ENCODE results near the gene SPDYE2.
"Not testable (repeated sequence)": the region's sequence is repeated elsewhere in the genome, so short reads cannot be mapped to it uniquely, and the experiment has no call there.

The SPDYE2 gene

DNA sequence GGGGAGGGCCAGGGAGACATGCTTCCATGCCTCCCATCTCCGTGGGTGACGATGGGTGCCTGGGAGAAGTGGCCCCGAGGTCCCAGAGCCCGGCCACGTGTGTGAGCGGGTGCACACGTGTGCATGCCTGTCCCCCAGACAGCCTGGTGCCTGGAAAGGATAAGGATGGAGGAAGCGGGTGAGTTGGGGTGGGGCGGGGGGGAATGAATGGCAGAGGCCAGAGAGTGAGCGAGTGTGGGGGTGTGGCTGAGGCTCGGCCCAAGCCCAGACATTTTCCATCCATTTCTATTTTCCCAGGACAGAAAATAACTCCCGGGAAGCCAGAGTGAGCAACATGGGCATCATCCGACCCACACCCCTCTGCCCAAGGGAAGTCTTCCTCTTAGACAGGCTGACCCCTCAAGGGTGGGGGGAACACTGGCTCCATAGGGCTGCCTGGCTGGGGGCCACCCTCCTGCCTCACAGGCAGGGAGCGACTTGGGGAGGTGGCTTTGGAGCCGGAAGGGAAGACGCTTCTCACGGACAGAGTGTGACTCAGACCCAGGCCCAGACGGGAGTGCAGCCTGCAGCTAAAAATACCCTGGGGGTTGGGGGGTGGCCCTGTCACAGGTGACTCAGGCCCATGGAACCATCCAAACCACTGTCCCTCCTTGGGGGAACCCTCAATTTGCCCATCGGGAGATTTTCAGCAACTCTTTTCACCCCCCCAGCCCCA is 53.6 kb downstream of the SPDYE2 start:
- DNase-seq = not testable (repeated sequence)

DNA sequence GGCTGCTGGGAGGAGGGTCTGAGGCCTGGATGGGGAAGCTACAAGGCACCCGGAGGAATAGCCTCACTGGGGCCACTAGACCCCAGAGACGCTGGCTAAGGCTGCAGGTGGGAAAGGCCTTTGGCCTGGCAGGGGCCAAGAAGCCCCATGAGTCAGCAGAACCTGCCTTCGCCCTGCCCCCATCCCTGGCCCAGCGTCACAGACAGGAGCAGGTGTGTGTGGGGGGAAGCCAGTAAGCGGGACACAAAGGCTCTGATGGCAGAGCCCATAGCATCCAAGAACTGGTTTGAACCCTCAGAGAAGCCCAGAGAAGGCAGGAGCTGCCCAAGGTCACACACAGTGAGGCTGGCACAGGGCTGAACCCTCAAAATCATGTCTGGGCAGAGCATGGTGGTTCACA is 55.8 kb downstream of the SPDYE2 start:
- DNase-seq = not testable (repeated sequence)

DNA sequence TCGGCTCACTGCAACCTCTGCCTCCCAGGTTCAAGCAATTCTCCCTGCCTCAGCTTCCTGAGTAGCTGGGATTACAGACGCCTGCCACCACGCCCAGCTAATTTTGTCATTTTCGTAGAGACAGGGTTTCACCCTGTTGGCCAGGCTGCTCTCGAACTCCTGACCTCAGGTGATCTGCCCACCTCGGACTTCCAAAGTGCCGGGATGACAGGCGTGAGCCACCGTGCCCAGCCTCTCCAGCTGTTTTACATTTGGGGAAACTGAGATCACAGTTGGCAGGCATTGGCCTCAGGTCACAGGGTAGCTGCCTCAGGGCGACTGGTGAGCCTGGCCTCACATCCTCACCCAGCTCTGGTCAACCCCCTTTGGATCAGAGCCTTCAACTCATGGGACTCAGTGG is 58.7 kb downstream of the SPDYE2 start:
- DNase-seq = not testable (repeated sequence)

DNA sequence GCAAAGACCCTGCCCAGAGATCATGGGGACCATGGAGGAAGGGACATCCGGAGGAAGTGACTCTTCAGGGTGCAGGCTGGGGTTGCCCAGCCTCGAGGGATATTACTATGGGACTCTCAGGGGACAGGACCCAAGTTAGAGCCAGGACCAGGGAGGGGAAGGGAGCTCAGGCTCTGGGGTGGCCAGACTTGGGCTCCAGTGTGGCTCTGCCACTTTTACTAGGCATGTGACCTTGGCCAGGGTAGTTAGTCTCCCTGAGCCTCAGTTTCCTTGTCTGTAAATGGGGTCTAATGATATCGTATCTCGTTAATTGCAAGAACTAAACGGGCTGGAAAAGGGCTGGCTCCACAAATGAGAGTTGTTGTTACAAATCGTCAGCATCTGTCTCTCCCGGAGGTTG is 59.4 kb downstream of the SPDYE2 start:
- not testable (repeated sequence) for DNase-seq

DNA sequence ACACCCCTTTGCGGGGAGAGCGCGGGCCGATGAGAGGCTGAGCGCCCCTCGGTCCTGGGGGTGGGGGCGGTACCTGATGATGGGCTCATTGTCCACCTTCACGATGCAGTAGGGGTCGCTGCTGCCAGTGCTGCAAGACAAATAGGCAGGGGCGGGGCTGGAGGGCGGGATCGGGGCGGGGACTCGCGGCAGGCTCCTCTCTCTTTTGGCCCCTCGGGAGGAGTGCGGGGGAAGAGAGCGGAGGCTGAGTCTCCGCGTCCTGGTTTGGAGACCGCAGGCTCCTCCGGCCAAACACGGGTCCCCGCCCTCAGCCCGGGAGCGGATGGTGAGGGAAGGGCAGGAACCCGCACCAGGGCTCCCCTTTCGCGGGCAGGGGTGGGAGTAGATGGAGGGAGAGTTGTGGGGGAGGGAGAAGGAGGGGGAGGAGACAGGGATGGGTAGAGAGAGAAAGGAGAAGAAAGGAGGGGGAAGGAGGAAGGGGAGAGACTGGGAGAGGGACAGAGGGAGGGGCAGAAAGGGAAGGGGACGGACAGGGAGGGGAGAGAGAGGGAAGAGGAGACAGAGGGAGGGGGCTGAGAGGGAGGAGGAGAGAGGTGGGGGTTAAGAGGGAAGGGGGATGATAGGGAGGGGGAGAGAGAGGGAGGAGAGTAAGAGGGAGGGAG is 60.1 kb downstream of the SPDYE2 start:
- not testable (repeated sequence) for DNase-seq

DNA sequence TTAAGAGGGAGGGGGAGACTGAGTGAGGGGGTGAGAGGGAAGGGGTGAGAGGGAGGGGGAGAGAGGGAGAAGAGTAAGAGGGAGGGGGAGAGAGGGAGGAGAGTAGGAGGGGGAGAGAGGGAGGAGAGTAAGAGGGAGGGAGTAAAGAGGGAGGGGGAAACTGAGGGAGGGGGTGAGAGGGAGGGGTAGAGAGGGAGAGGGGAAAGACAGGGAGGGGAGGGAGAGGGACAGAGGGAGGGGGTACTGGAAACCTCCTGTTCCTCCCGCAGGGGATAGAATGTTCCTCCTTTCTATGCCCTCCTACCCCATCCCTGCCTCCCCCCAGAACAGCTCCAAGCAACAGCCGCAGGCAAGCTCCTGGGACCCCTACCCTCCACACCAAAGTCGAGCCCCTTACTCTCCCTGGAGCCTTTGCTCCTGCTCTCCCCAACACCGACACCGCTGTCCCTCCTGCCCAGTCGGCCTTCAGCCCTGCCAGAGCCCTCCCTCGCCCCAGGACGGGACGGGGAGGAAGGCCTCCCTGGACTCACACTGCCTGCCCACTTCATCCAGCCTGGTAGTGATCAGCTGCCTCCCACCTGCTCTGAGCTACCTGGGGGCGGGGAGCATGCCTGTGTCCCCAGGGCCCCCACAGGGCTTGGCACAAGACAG is 60.8 kb downstream of the SPDYE2 start:
- DNase-seq = peak; percentile 11
